Peyer's patch (tissue), 4 donors: ENCODE measurements around the gene FBXO42. TPM values are rescaled to one million over a fixed set of nuclear protein-coding genes. Genes with fewer than 3 reads are reported as not detected.
A peak's percentile ranks its signal among the peaks of the same experiment; 100 is the strongest.
"Not testable (repeated sequence)": the region's sequence is repeated elsewhere in the genome, so short reads cannot be mapped to it uniquely, and the experiment has no call there.

Source experiments
- DNase-seq, 3 donors: peaks; one replicate each; pipeline ENCODE4 v3.0.0-alpha.2; 2017 to 2019
- H3K27ac ChIP-seq, 4 donors: fragments of 200-600 bp; sonication (generic); one replicate each; pipeline ENCODE4 v1.5.1; 2016 to 2019
- H3K27me3 ChIP-seq, 2 donors: fragments of 200-600 bp; sonication (generic); one replicate each; pipeline ENCODE4 v1.5.1; 2019
- H3K36me3 ChIP-seq, 3 donors: fragments of 200-600 bp; sonication (generic); one replicate each; pipeline ENCODE4 v1.5.1; 2016 to 2019
- H3K4me1 ChIP-seq, 4 donors: fragments of 200-600 bp; sonication (generic); one replicate each; pipeline ENCODE4 v1.5.1; 2016 to 2019
- H3K4me3 ChIP-seq, 4 donors: fragments of 200-600 bp; sonication (generic); 1 replicate in 3 of 4; 2 replicates in 1 of 4; pipeline ENCODE4 v1.5.1; 2016 to 2019; ENCODE audit warnings: mild to moderate bottlenecking in 1 of 4
- H3K9me3 ChIP-seq, 4 donors: fragments of 200-600 bp; sonication (generic); one replicate each; pipeline ENCODE4 v1.5.1; 2016 to 2019; ENCODE audit warnings: mild to moderate bottlenecking in 1 of 4
- POLR2A ChIP-seq, 2 donors: fragments of 450-650 bp; IDR thresholded peaks; one replicate each; pipeline ENCODE4 v1.5.1; 2017; ENCODE audit warnings: antibody characterized with exemption in 2 of 2, mild to moderate bottlenecking in 2 of 2, moderate library complexity in 2 of 2
- total RNA-seq, 4 donors: library from RNA; depleted of rRNA; stranded (reverse); fragments of >200 nt; gene quantifications; one replicate each; pipeline ENCODE4 v1.1.0, GENCODE V29; 2016
- TF ChIP-seq, protein P1 (sequence below), 6 experiments: fragments of 450-650 bp in 4 of 6; fragments of 200-600 bp in 2 of 6; sonication (generic) in 1 of 6; IDR thresholded peaks; one replicate each; pipeline ENCODE4 v1.5.1; 2017 to 2019; ENCODE audit warnings: antibody characterized with exemption in 6 of 6, mild to moderate bottlenecking in 3 of 6, moderate library complexity in 1 of 6

The FBXO42 gene
- total RNA-seq, 4 donors from 2014 or later, result 15.7 to 29.4 (median 24.5) TPM

DNA sequence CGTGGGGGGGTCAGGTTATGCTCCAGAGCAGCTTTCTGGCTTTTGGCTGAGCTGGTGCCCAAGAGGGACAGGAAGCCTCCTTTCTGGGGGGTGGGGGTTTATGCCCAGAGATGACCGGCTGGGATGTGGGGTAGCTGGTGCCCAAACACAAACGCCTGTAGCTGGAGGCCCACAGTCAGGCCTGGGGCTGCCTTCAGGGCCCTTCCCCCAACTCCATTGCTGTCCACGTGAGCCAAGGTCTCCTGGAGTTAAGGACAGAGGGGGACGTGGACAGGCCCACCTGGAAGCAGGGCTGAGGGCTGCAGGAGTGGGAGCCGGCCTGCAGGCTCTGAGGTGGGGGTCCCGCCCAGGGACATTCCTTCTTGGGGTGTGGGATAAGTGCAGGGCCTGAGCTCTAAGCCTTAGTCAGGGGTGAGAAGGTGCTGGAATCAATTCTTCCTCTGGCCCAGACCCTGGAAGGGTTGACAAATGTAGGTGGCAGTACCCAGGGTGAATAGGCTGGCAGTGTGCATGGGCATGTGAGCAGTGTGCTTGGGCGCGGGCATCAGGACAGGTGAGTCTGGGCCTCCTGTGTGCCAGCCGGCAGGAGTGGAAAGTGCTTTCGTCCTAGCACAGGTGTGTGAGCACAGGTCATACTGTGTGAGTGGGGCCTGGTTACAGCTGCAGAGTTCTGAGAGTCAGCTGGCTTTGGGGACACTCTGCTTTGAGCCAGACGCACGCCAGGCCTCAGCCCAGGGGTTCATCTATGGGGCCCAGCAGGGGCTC is 122.1 kb downstream of the FBXO42 start:
- Histone ChIP-seq H3K9me3 (peaks cover 0 to 5% (median 0%) of the 10 kb centered on the region in 4 donors), H3K27me3 (no peaks in the 10 kb centered on the region), H3K36me3 (no peaks in the 10 kb centered on the region), H3K4me3 (no peak overlapping the region), H3K4me1 (peaks cover 0 to 15% (median 0%) of the 10 kb centered on the region in 4 donors), H3K27ac (no peak overlapping the region)
- TF ChIP-seq POLR2A (IDR thresholded peaks at IDR 0.05), result no peak
- TF ChIP-seq, protein P1, sequence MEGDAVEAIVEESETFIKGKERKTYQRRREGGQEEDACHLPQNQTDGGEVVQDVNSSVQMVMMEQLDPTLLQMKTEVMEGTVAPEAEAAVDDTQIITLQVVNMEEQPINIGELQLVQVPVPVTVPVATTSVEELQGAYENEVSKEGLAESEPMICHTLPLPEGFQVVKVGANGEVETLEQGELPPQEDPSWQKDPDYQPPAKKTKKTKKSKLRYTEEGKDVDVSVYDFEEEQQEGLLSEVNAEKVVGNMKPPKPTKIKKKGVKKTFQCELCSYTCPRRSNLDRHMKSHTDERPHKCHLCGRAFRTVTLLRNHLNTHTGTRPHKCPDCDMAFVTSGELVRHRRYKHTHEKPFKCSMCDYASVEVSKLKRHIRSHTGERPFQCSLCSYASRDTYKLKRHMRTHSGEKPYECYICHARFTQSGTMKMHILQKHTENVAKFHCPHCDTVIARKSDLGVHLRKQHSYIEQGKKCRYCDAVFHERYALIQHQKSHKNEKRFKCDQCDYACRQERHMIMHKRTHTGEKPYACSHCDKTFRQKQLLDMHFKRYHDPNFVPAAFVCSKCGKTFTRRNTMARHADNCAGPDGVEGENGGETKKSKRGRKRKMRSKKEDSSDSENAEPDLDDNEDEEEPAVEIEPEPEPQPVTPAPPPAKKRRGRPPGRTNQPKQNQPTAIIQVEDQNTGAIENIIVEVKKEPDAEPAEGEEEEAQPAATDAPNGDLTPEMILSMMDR (IDR thresholded peaks at IDR 0.05), result no peak
- DNase-seq, result no peak

DNA sequence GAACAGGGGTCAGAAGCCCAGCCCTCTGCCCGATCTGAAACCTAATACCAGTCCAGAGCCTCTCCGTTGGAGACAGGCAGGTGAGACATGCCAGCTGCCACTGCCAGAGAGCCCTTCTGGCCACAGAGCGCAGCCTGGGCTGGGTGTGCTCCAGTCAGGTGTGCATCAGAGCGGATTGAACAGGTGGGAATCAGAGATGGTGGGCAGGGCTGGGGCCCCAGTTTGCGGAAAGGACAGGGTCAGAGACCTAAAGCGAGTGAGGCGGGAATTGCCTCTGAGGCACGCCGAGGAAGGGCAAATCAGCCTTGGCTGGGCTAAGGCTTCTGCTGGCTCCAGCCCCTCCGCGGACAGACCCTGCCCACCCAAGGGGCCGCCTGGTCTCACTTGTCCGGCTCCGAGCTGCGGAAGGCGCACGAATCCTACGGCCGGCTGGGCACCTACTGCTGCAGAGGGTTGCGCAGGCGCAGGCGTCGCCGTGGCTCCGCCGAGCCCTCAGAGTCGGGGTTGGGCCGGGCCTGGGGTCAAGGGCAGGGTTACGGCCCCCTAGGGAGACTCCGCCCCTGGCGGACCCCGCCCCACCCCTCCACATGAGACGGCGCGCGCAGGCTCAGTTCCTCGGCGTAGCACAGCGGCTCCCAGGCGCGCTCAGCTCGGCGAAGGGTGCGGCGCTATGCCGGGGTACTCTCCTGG is 125.6 kb downstream of the FBXO42 start:
- Histone ChIP-seq H3K4me3 (peak overlapping the region in 2 of 4 donors; percentile 23 to 29), H3K36me3 (no peaks in the 10 kb centered on the region), H3K9me3 (peaks cover 0 to 5% (median 0%) of the 10 kb centered on the region in 4 donors), H3K27ac (no peak overlapping the region), H3K4me1 (peaks cover 0 to 15% (median 0%) of the 10 kb centered on the region in 4 donors), H3K27me3 (no peaks in the 10 kb centered on the region)
- peak in 1 of 3 donors; percentile 75 for DNase-seq
- TF ChIP-seq, protein P1 (IDR thresholded peaks at IDR 0.05), result no peak
- no peak for TF ChIP-seq POLR2A (IDR thresholded peaks at IDR 0.05)

DNA sequence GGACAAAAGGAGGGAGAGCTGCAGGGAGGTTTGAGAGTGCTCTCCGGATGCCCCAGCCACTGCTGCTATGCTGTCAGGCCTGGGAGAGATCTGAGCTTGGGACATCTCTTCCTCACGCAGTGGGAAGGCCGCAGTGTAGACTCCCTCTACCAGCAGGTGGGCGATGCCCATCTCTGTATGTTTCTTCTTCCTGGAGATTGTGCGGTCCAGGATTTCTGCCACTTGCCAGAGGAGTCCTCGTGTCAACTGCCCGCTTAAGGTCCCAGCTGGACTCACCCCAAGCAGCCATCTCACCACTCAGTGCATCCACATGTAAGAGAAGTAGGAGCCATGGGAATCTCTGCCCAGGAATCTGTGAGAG is 126.2 kb downstream of the FBXO42 start:
- no peak for TF ChIP-seq POLR2A (IDR thresholded peaks at IDR 0.05)
- TF ChIP-seq, protein P1 (IDR thresholded peaks at IDR 0.05), result no peak
- Histone ChIP-seq H3K4me3 (no peak overlapping the region), H3K9me3 (peaks cover 0 to 5% (median 0%) of the 10 kb centered on the region in 4 donors), H3K27ac (no peak overlapping the region), H3K27me3 (no peaks in the 10 kb centered on the region), H3K36me3 (no peaks in the 10 kb centered on the region), H3K4me1 (peaks cover 0 to 15% (median 0%) of the 10 kb centered on the region in 4 donors)
- DNase-seq, result peak in 1 of 3 donors; percentile 35

- H3K27me3 ChIP-seq, result no peaks in the 10 kb centered on the region
- no peak for DNase-seq
- no peak overlapping the region for H3K27ac ChIP-seq
- no peaks in the 10 kb centered on the region for H3K36me3 ChIP-seq
- peaks cover 0 to 5% (median 0%) of the 10 kb centered on the region in 4 donors for H3K9me3 ChIP-seq
- peaks cover 0 to 19% (median 0%) of the 10 kb centered on the region in 4 donors for H3K4me1 ChIP-seq
- H3K4me3 ChIP-seq, result no peak overlapping the region
- no peak for TF ChIP-seq POLR2A (IDR thresholded peaks at IDR 0.05)
- TF ChIP-seq, protein P1 (IDR thresholded peaks at IDR 0.05), result no peak
Measured at GRCh38 chr1:16224472-16224871, 127.8 kb downstream of the FBXO42 start.

DNA sequence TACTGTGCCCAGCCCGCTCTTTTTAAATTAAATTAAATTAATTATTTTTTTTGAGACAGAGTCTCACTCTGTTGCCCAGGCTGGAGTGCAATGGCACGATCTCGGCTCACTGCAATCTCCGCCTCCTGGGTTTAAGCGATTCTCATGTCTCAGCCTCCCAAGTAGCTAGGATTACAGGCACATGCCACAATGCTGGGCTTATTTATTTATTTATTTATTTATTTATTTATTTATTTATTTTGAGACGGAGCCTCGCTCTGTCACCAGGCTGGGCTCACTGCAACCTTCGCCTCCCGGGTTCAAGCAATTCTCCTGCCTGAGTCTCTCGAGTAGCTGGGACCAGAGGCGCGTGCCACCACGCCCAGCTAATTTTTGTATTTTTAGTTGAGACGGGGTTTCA is 129.6 kb downstream of the FBXO42 start:
- DNase-seq, H3K9me3 ChIP-seq, H3K4me3 ChIP-seq, H3K27ac ChIP-seq, H3K36me3 ChIP-seq, H3K27me3 ChIP-seq: not testable (repeated sequence)
- H3K4me1 ChIP-seq, result peaks cover 0 to 22% (median 0%) of the 10 kb centered on the region in 4 donors

- no peak overlapping the region for H3K27ac ChIP-seq
- no peak overlapping the region for H3K4me3 ChIP-seq
- H3K9me3 ChIP-seq, result no peaks in the 10 kb centered on the region
- TF ChIP-seq POLR2A (IDR thresholded peaks at IDR 0.05), result no peak
- TF ChIP-seq, protein P1 (IDR thresholded peaks at IDR 0.05), result no peak
- peaks cover 0 to 15% (median under 1%) of the 10 kb centered on the region in 4 donors for H3K4me1 ChIP-seq
- no peaks in the 10 kb centered on the region for H3K27me3 ChIP-seq
- no peaks in the 10 kb centered on the region for H3K36me3 ChIP-seq
- DNase-seq, result no peak
Measured at GRCh38 chr1:16221499-16221898, 130.8 kb downstream of the FBXO42 start.
